Measurements from ENCODE around the gene ENO3. TPM values are rescaled to one million over a fixed set of nuclear protein-coding genes. Genes with fewer than 3 reads are reported as not detected.
A peak's percentile ranks its signal among the peaks of the same experiment; 100 is the strongest.

ENO3 gene
- total RNA-seq, 1 experiment from 2014 or later: 24.6 TPM

GRCh38 chr17:4939796-4940554, 10.9 kb upstream of the ENO3 start, which contains the start of the genes RNF167 and SLC25A11 (continued):
- TF ChIP-seq CTCF (IDR thresholded peaks at IDR 0.05 in 2 of 3, conservative IDR thresholded peaks at IDR 0.05 in 1 of 3; ENCODE audit: borderline replicate concordance in 1 of 3, insufficient read depth in 1 of 3, low read depth in 2 of 3, low read length in 2 of 3) (no peak), ZNF274 (IDR thresholded peaks at IDR 0.05; ENCODE audit: low read depth, low read length) (no peak), YY1 (IDR thresholded peaks at IDR 0.05; ENCODE audit: extremely low read depth, insufficient replicate concordance, low read depth, low read length) (peak; percentile 77), EGR1 (IDR thresholded peaks at IDR 0.05; ENCODE audit: low read depth) (no peak), ZBTB33 (IDR thresholded peaks at IDR 0.05; ENCODE audit: extremely low read depth, insufficient replicate concordance, low read length) (peak; percentile 100), ELF1 (IDR thresholded peaks at IDR 0.05; ENCODE audit: borderline replicate concordance, low read depth) (no peak), SRF (IDR thresholded peaks at IDR 0.05; ENCODE audit: low read depth) (no peak), POLR2A (IDR thresholded peaks at IDR 0.05; ENCODE audit: borderline replicate concordance, extremely low read depth, insufficient read depth, insufficient read length) (peak; percentile 91), ATF3 (IDR thresholded peaks at IDR 0.05) (no peak), SIN3A (IDR thresholded peaks at IDR 0.05; ENCODE audit: low read depth) (peak; percentile 83)
